TTC549 (cell line): ENCODE measurements around the gene TRMT6.

Source experiments
- FAIRE-seq: peaks from 2 replicates; lab custom pipeline; 2012; peaks lifted over from hg19 to GRCh38; lab: Jason Lieb, UNC

Gene TRMT6

GRCh38 chr20:5895626-5896025 is 54.7 kb downstream of the TRMT6 start:
- no peak for FAIRE-seq

GRCh38 chr20:5893621-5894020 is 56.7 kb downstream of the TRMT6 start:
- no peak for FAIRE-seq

GRCh38 chr20:5893052-5893451 is 57.3 kb downstream of the TRMT6 start:
- no peak for FAIRE-seq

GRCh38 chr20:5890773-5891441 is 59.4 kb downstream of the TRMT6 start:
- no peak for FAIRE-seq

DNA sequence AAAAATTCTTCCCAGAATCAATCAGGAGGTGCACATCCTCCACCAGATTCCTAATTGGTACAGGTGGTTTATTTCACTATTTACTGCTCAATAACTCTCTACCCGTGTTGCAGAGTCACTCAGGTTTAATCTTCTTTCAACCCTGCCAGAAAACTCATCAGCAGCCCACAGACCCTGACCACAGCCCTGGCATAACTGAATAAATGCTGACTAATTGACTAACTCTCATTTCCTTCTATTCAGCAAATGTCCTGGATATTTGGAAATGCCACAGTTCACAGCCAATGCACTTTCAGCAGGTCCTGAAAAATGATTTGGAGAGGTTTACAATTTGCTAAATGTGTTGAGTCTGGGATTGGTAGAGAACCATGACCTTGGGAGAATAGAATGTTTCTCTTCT is 62.3 kb downstream of the TRMT6 start:
- no peak for FAIRE-seq

DNA sequence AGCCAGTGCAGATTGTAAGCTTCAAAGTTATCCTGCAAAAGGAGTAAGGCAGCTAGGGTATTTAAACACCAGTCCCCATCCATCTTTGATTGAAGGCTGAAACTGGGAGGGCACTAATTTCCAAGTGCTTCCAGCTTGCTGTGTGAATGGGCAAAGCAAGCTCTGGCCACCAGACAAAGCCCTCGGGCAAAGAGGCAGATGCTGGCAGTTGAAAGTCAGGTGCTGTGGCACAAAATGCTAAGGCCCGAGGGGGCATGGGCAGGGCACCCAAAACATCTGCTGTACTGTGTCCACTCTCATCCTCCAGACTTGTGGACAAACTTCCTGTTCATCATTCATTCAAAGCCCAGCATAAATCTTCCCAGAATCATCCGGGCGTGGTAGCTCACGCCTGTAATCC is 62.9 kb downstream of the TRMT6 start:
- FAIRE-seq, result no peak
